PC-9 (cell line): ENCODE results near the gene MTMR3.

ENCODE experiments used
- CTCF ChIP-seq: fragments of 200-600 bp; sonication (generic); conservative IDR thresholded peaks from 2 replicates; pipeline ENCODE4 v1.6.1; 2017; ENCODE audit warnings: mixed run types, antibody characterized with exemption, mild to moderate bottlenecking, moderate library complexity
- EZH2 ChIP-seq: fragments of 200-600 bp; sonication (generic); IDR thresholded peaks from 2 replicates; pipeline ENCODE4 v1.8.0; 2017; ENCODE audit warnings: antibody characterized with exemption, low read depth

DNA sequence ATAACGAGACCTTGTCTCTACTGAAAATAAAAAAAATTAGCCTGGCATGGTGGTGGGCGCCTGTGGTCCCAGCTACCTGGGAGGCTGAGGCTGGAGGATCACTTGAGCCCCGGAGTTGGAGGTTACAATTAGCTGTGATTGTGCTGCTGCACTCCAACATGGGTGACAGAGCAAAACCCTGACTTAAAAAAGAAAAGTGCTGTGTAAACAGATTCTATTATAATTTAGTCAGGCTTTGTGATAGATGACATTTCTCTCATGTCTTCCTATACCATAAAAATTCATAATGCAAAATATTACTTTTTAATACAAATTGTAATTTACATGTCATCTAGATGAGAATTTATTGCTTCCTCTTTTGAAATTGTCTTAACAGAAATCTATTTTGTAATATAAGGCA is 94.1 kb downstream of the MTMR3 start:
- no peak for TF ChIP-seq EZH2
- TF ChIP-seq CTCF = no peak
